Right lobe of liver (tissue), 4 donors: Measurements from ENCODE around the gene TLX2.

ENCODE experiments used
- POLR2A ChIP-seq: fragments of 450-650 bp; IDR thresholded peaks from one replicate; pipeline ENCODE4 v1.6.1; 2017; ENCODE audit warnings: antibody characterized with exemption, mild to moderate bottlenecking
- TF ChIP-seq, protein P1 (sequence below), 4 donors: fragments of 200-600 bp in 3 of 4; fragments of 450-650 bp in 1 of 4; IDR thresholded peaks; one replicate each; pipeline versions ENCODE4 v1.5.1 to v1.8.0; 2016 to 2022; ENCODE audit warnings: antibody characterized with exemption in 4 of 4, mild to moderate bottlenecking in 2 of 4
- donor health status: DM: no; HTN: no; CAD: no.
- donor health status: DM: no; HTN: no; CAD: no.
- donor health status: DM: no; HTN: yes; CAD: no.

- peak; percentile 82 for TF ChIP-seq POLR2A
- TF ChIP-seq, protein P1, sequence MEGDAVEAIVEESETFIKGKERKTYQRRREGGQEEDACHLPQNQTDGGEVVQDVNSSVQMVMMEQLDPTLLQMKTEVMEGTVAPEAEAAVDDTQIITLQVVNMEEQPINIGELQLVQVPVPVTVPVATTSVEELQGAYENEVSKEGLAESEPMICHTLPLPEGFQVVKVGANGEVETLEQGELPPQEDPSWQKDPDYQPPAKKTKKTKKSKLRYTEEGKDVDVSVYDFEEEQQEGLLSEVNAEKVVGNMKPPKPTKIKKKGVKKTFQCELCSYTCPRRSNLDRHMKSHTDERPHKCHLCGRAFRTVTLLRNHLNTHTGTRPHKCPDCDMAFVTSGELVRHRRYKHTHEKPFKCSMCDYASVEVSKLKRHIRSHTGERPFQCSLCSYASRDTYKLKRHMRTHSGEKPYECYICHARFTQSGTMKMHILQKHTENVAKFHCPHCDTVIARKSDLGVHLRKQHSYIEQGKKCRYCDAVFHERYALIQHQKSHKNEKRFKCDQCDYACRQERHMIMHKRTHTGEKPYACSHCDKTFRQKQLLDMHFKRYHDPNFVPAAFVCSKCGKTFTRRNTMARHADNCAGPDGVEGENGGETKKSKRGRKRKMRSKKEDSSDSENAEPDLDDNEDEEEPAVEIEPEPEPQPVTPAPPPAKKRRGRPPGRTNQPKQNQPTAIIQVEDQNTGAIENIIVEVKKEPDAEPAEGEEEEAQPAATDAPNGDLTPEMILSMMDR (IDR thresholded peaks at IDR 0.05): no peak
These were observed 41.9 kb upstream of the TLX2 start, which contains the start of gene MRPL53 for GRCh38 chr2:74472086-74472944.
